NCI-H510A (cell line): ENCODE results near the gene NRSN2.

Source experiments
- DNase-seq: peaks from one replicate; lab custom pipeline; 2025; lab: John Stamatoyannopoulos, UW

NRSN2 gene

GRCh38 chr20:346640-347316 lies at the start of gene NRSN2:
NRSN2 (plus strand) TSS chr20:347111; CDS start chr20:349644, 2,533 bp downstream.
- peak; percentile 70 for DNase-seq

GRCh38 chr20:297925-298775 lies 48.8 kb upstream of the NRSN2 start:
- DNase-seq: peak; percentile 89

- no peak for DNase-seq
Measured at GRCh38 chr20:298776-299391, 48.0 kb upstream of the NRSN2 start.

- DNase-seq: no peak
Measured at GRCh38 chr20:300345-300990, 46.4 kb upstream of the NRSN2 start.

GRCh38 chr20:301886-302848 lies 44.7 kb upstream of the NRSN2 start:
- DNase-seq: no peak

GRCh38 chr20:305745-306144 lies 41.2 kb upstream of the NRSN2 start:
- DNase-seq: no peak

GRCh38 chr20:308427-309038 lies 38.4 kb upstream of the NRSN2 start:
- no peak for DNase-seq

- no peak for DNase-seq
Measured at GRCh38 chr20:309306-309840, 37.5 kb upstream of the NRSN2 start.

- peak; percentile 99 for DNase-seq
Measured at GRCh38 chr20:309841-310644, 36.9 kb upstream of the NRSN2 start.

GRCh38 chr20:310645-311044 lies 36.3 kb upstream of the NRSN2 start:
- DNase-seq: no peak

- no peak for DNase-seq
Measured at GRCh38 chr20:311609-312008, 35.3 kb upstream of the NRSN2 start.

- no peak for DNase-seq
Measured at GRCh38 chr20:312067-312466, 34.8 kb upstream of the NRSN2 start.

GRCh38 chr20:312866-313265 lies 34.0 kb upstream of the NRSN2 start:
- DNase-seq: no peak

GRCh38 chr20:313402-313801 lies 33.5 kb upstream of the NRSN2 start:
- DNase-seq: no peak

- DNase-seq: no peak
Measured at GRCh38 chr20:313948-314347, 33.0 kb upstream of the NRSN2 start.

GRCh38 chr20:316316-317068 lies 30.4 kb upstream of the NRSN2 start:
- no peak for DNase-seq

- DNase-seq: peak; percentile 88
Measured at GRCh38 chr20:324177-325044, 22.5 kb upstream of the NRSN2 start.
